GM19240 (cell line): ENCODE results near the gene MED12L.
A peak's percentile ranks its signal among the peaks of the same experiment; 100 is the strongest.
"Not testable (repeated sequence)": the region's sequence is repeated elsewhere in the genome, so short reads cannot be mapped to it uniquely, and the experiment has no call there.

Source experiments
- DNase-seq: peaks from one replicate; pipeline ENCODE4 v3.0.0; 2011; ENCODE audit warnings: low spot score; ENCODE audit not compliant: insufficient read length

Gene MED12L, protein sequence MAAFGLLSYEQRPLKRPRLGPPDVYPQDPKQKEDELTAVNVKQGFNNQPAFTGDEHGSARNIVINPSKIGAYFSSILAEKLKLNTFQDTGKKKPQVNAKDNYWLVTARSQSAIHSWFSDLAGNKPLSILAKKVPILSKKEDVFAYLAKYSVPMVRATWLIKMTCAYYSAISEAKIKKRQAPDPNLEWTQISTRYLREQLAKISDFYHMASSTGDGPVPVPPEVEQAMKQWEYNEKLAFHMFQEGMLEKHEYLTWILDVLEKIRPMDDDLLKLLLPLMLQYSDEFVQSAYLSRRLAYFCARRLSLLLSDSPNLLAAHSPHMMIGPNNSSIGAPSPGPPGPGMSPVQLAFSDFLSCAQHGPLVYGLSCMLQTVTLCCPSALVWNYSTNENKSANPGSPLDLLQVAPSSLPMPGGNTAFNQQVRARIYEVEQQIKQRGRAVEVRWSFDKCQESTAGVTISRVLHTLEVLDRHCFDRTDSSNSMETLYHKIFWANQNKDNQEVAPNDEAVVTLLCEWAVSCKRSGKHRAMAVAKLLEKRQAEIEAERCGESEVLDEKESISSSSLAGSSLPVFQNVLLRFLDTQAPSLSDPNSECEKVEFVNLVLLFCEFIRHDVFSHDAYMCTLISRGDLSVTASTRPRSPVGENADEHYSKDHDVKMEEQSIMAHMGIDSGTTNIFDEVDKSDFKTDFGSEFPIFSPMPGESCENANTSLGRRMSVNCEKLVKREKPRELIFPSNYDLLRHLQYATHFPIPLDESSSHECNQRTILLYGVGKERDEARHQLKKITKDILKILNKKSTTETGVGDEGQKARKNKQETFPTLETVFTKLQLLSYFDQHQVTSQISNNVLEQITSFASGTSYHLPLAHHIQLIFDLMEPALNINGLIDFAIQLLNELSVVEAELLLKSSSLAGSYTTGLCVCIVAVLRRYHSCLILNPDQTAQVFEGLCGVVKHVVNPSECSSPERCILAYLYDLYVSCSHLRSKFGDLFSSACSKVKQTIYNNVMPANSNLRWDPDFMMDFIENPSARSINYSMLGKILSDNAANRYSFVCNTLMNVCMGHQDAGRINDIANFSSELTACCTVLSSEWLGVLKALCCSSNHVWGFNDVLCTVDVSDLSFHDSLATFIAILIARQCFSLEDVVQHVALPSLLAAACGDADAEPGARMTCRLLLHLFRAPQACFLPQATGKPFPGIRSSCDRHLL (N-terminal part only)

GRCh38 chr3:151085227-151085888 lies at the start of gene MED12L:
TSS of gene MED12L (plus strand) at chr3:151085664. CDS start at chr3:151086927, 1,263 bp downstream.
- peak; percentile 85 for DNase-seq

DNA sequence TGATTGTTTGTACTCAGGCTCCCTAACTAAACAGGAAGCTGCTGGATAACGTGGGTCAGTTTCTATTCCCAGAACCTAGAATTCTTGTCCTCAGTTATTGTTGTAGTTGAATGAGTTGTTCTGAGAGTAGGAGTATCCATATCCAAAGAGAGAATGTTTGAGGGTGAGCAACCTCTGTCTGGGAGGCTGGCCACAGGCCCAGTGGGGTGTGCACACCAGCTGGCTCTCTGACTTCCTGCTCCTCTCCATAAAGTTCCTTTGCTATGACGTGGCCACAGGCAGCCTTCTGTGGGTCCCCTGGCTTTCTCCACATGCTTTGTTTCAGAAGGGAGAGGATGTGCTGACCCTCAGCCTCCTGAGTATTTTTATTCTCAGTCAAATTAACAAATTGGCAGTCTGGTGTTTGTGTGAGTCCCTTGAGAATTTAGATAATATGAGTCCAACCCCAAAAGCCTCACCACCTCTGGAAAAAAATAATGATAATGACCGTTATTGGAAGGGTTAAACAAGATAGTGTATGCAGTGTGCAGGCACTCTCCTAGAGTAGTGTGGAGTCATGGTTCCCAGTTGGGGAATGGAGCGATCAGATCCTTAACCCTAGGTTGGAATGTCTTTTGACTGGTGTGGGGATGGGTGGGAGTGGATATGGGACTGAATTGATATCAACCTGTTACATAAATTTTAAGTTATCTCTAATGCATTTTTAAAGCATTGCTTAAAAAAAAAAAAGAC lies 47.6 kb upstream of the MED12L start:
- no peak for DNase-seq

DNA sequence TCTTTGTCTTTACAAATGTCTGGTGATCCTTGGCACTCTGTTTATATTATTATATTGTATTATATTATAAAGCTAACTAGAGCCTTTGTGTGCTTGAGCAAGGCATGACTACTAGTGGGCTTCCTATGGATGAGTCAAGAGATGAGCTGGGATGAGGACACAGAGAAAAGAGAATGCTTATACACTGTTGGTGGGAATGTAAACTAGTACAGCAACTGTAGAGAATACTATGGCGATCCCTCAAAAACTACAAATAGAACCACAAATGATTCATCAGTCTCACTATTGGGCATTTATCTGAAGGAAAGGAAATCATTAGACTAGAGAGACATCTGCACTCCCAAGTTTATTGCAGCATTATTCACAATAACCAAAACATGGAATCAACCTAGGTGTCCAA lies 40.8 kb upstream of the MED12L start:
- DNase-seq: no peak

DNA sequence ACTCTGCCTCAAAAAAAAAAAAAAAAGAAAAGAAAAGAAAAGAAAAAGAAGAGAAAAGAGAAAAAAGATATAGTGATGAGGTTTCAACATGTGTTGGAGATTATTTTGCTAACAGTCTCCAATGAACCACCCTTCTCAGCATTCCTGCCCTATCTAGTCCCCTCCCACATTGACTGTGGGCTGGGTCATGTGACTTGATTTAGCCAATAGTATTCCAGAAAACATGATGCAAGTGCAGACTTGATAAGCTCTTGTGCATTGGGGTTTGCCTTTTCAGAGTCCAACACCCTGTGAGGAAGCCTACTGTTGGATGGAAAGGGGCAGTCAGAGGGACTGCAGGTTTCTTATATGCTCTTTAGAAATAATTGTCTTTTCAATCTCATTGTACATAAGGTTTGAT lies 37.8 kb upstream of the MED12L start:
- DNase-seq: no peak

DNA sequence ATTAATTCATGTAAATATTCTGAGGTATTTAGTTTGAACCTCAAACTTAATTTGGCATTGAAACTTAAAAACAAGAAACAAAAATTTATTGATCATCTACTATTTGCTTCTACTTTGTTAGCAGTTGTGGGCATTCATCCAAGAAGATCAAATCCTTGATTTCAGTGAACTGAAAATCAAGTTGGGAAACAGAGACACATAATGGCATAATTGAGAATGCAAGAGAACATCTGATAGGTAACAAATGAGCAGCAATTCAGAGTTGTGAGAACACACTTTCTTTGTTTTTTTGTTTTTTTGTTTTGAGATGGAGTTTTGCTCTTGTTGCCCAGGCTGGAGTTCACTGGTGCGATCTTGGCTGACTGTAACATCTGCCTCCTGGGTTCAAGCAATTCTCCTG lies 33.9 kb upstream of the MED12L start:
- DNase-seq: no peak

GRCh38 chr3:151052346-151052745 lies 33.1 kb upstream of the MED12L start:
- DNase-seq: no peak

DNA sequence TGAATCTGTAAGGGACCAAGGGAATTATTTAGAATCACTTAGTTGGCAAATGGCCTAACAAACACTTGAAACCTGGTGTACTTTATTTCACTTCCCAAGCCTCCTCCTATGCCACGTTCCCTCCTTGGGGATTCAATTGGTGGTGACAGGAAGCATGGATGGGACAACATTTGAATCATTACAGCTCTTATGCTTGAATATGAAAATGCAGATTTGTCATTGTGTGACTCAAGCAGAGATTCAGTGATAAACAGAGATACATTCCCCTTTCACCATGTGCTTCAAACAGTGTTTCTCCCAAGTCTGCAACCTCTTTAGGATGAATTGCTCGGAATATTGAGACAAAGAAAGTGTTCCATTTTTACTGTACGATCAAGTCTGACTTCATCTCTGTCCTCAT lies 32.7 kb upstream of the MED12L start:
- no peak for DNase-seq

DNA sequence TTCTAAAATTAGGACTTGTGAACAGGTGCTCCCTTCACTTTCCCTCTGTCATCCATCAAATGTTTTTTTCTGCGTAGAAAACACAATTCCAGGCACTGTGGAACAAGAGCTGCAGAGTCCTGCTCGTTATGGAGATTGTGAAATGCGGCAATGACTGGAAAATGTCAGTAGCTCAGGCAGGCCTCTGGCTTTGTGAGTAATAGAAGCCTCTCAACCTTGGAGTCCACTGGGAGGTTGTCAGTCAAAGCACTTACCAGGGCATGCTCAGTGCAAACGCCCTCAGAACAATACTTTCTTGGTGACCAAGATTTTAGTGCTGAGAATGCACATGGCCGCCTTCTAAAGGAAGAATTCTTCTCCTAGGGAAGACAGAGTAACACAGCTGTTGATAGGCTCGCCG lies 26.7 kb upstream of the MED12L start:
- no peak for DNase-seq

GRCh38 chr3:151062611-151063010 lies 22.9 kb upstream of the MED12L start:
- DNase-seq: no peak

GRCh38 chr3:151067158-151067557 lies 18.3 kb upstream of the MED12L start:
- no peak for DNase-seq

DNA sequence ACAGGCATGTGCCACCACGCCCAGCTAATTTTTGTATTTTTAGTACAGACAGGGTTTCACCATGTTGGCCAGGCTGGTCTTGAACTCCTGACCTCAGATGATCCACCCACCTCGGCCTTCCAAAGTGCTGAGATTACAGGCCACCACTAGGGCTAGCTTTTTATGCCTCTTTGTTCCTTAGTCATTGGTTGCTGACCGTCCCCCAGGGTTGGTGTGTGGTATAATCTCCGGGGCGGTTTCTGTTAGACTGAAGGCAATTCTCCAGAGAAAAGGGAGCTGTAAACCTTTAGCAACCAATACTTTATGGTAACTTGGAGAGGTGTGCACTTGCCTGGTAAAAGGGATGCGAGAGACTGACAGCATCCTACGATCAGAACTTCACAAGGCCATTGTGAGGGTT lies 12.6 kb upstream of the MED12L start:
- DNase-seq: not testable (repeated sequence)

DNA sequence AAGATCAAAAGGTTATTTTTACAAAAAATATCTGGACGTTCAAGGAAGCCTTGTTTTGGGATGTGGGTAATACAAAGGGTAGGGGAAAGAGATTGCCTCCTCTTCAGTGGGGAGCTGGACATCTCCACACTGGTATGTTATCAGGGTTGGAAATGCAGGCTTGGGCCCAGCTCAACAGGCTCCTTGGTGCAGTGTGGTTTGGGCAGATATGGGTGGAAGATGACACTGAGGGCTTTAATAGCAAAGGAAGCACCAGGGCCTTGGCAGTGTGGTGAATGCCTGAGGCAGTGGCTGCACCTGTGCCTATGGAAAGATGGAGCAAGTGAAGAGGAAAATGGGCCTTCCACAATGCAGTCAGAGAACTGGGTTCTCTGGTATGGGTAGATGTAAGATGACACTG lies 11.2 kb upstream of the MED12L start:
- DNase-seq: no peak

DNA sequence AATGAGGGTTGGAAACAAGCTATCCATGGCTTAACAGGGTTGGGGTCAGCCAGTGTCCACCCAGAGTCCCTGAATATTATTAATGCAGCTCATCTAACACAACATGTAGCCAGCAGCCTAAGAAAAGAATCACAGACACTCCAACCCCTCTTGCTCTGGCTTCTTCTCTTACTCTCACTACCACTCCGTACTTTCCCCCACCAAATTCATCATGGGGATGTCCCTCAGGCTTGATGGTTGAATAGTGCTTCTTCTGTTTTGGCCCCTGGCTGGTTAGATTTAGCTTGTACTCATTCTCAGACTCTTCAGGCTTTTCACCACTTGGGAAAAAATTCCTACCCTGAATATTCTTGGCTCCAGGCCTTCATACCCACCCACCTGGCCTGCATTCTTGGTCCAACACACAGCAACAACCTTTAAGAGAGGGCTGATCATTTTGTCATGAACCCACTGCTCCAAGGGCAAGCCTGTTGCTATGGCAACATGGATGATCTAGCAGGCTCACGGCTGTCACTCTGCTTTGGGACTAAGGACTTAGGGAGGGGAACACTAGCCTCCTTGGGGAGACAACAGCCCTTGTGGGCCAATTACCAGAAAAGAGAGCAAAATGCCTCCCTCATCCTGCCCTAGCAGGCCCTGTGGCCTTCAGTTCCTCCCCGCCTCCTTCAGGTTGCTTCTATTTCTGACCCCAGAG lies 9.4 kb upstream of the MED12L start:
- no peak for DNase-seq

DNA sequence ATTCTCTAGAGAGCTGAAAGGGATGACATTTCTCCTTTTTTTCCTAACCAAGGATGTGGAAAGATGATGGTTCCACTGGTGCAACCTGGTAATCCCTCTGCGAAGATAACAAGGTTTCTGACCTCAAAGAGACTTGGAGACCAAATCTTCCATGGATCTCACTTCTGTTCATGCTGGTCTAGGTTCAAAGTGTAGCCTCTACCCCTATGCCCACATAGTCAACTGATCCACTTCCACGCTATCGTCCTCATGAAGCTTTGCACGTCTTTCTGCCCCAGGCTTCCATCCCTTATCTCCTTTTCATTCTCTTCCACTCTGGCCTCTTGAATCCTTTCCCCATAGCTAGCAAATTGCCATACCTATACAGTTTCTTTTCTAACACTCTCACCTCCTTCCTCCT lies 8.8 kb upstream of the MED12L start:
- no peak for DNase-seq

DNA sequence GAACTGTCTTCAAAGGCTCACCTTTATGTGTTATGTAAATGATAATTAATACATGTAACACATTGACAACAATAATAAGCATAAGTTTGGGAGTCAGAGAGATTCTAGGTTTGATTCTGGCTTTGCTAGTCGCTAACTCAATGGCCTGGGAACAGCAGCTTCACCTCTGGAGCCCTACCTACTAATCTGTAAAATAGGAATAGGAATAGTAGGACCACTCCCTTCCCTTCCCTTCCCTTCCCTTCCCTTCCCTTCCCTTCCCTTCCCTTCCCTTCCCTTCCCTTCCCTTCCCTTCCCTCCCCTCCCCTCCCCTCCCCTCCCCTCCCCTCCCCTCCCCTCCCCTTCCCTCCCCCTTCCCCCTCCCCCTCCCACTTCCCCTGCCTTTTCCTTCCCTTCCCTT lies 4.4 kb upstream of the MED12L start:
- DNase-seq: not testable (repeated sequence)

- no peak for DNase-seq
Observed at GRCh38 chr3:151082880-151083838, 2.3 kb upstream of the MED12L start.

- DNase-seq: no peak
Observed at GRCh38 chr3:151084893-151085226, 604 bp upstream of the MED12L start.

DNA sequence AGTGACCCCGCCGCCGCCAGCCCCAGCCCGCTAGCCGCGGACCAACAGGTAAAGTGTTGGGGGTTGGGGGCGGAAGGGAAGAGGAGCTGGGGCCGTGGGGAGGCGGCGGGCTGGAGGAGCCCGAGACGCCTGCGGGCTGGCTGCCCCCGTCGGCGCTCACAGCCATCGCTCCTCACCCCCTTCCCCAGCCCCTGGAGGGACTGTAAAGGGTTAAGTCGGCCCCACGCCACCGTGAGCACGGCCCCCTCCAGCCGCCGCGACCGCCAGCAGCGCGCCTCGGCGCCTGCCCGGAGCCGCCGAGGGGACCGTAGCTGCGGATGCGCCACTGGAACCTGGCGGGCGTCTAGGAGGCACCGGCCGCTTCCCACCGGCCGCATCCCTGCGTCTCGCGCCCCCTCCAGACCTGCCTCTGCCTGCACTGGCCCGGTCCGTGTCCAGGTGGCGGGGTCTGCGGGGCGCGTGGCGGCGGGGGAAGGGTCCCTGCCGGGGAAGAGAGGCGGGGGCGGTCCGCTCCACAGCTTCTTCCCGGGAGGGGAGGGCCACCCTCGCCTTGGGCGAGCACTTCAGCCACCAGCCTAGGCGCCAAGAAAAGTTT lies 522 bp downstream of the MED12L start:
- no peak for DNase-seq
